ENCODE measurements around the gene SUSD5. TPM values are rescaled to one million over a fixed set of nuclear protein-coding genes. Genes with fewer than 3 reads are reported as not detected.

The SUSD5 gene
- total RNA-seq, 1 donor from 2014 or later: 2.0 TPM

DNA sequence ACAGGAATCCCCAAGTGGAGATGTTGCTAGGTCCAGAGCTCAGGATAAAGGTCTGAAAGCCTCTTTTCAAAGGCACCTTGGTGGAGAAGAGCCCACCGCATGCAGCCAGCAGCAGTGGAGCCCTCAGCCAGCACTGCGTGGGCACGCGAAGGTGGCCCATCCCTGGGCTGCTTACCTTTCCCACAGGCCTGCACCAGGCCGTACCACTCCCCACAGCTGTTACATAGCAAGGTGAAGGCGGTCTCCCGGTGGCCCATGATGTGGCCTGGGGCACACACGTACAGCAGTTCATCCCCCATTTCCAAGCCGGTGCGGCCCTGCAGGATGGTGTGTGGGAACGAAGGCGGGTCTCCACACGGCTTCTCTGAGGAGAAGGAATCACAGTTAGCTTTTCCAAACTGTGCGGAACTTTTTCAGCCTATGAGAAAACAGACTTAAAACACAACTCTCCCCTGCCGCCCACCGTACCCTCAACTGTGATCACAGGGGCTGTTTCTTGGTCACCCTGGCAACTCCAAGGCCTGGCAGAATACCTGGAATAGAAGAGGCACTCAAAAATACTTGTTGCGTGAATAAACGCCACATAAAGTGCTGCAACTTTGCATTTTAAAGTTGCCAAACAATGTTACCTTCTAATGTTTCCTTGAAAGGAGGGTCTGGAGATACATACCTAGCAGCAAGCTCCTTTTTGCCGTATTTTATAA is 43.7 kb downstream of the SUSD5 start:
- H3K9me3 Mint-ChIP-seq (ENCODE audit: unreplicated experiment): no peaks in the 10 kb centered on the region
- peaks cover 8% of the 10 kb centered on the region for H3K36me3 Mint-ChIP-seq (ENCODE audit: unreplicated experiment)
- no peaks in the 10 kb centered on the region for H3K4me1 Mint-ChIP-seq (ENCODE audit: low read depth, unreplicated experiment)
- DNase-seq: no peak
- H3K27ac Mint-ChIP-seq (ENCODE audit: unreplicated experiment): no peak overlapping the region
- no peaks in the 10 kb centered on the region for H3K27me3 Mint-ChIP-seq (ENCODE audit: unreplicated experiment)
- H3K4me3 Mint-ChIP-seq (ENCODE audit: unreplicated experiment): no peak overlapping the region
- TF ChIP-seq, protein P1, sequence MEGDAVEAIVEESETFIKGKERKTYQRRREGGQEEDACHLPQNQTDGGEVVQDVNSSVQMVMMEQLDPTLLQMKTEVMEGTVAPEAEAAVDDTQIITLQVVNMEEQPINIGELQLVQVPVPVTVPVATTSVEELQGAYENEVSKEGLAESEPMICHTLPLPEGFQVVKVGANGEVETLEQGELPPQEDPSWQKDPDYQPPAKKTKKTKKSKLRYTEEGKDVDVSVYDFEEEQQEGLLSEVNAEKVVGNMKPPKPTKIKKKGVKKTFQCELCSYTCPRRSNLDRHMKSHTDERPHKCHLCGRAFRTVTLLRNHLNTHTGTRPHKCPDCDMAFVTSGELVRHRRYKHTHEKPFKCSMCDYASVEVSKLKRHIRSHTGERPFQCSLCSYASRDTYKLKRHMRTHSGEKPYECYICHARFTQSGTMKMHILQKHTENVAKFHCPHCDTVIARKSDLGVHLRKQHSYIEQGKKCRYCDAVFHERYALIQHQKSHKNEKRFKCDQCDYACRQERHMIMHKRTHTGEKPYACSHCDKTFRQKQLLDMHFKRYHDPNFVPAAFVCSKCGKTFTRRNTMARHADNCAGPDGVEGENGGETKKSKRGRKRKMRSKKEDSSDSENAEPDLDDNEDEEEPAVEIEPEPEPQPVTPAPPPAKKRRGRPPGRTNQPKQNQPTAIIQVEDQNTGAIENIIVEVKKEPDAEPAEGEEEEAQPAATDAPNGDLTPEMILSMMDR (IDR thresholded peaks at IDR 0.05; ENCODE audit: partially characterized antibody, unreplicated experiment): no peak

DNA sequence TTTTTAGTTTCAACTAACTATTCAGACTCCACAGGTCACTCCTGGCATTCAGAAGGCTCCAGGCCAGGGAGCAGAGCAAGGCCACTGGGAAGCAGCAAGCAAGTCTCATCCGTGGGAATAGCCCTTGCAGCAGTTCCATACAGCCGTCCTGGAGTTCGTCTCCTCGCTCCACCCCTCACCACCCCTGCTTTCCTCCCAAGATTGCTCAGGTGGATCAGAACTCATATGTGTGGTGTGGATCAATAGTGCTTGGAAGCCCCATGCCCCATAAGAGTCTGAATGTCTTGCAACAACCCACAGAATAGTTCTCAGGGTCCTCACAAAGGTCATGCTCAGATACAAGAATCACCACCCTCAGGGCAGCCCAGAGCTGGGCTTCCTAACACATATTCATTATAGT is 44.5 kb downstream of the SUSD5 start:
- H3K36me3 Mint-ChIP-seq (ENCODE audit: unreplicated experiment): peaks cover 2% of the 10 kb centered on the region
- H3K4me1 Mint-ChIP-seq (ENCODE audit: low read depth, unreplicated experiment): no peaks in the 10 kb centered on the region
- DNase-seq: no peak
- no peak overlapping the region for H3K27ac Mint-ChIP-seq (ENCODE audit: unreplicated experiment)
- TF ChIP-seq, protein P1 (IDR thresholded peaks at IDR 0.05; ENCODE audit: partially characterized antibody, unreplicated experiment): no peak
- no peaks in the 10 kb centered on the region for H3K9me3 Mint-ChIP-seq (ENCODE audit: unreplicated experiment)
- H3K4me3 Mint-ChIP-seq (ENCODE audit: unreplicated experiment): no peak overlapping the region
- H3K27me3 Mint-ChIP-seq (ENCODE audit: unreplicated experiment): no peaks in the 10 kb centered on the region

DNA sequence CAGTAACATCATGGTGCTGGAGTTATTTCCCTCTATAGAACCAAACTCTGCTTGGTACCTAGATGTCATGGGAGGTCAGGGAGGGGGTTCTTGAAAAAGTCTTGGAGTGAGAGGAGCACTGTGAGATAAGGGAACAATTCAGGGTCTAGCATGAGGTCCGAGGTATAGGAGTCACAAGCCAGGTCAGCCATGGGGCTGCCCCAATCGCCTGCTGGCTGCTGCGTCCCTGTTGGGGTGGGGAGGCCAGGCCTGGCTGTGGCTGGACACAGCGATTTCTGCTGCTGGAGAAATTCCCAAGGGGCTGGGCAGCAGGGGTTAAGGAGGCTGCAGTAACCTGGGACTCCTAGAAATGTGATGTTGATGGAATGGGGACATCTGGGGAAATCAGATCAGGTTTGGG is 44.9 kb downstream of the SUSD5 start:
- TF ChIP-seq, protein P1 (IDR thresholded peaks at IDR 0.05; ENCODE audit: partially characterized antibody, unreplicated experiment): no peak
- no peak overlapping the region for H3K27ac Mint-ChIP-seq (ENCODE audit: unreplicated experiment)
- H3K27me3 Mint-ChIP-seq (ENCODE audit: unreplicated experiment): no peaks in the 10 kb centered on the region
- no peaks in the 10 kb centered on the region for H3K36me3 Mint-ChIP-seq (ENCODE audit: unreplicated experiment)
- no peaks in the 10 kb centered on the region for H3K9me3 Mint-ChIP-seq (ENCODE audit: unreplicated experiment)
- DNase-seq: no peak
- no peaks in the 10 kb centered on the region for H3K4me1 Mint-ChIP-seq (ENCODE audit: low read depth, unreplicated experiment)
- H3K4me3 Mint-ChIP-seq (ENCODE audit: unreplicated experiment): no peak overlapping the region

DNA sequence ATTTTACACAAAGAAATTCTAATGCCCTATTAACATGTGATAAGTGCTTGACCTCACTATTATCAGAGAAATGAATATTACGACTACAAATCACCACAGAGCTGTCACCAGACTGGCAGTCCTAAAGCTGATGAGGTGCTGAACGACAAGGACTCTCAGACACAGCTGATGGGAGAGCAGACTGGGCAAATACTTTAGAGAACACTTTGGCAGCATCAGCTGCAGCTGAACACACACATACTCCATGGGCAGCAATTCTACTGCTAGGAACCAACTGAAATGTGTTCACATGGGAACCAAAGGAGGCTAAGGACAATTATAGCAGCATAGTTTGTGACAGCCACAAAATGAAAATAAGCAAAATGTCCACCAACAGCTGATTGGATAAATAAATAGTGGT is 45.5 kb downstream of the SUSD5 start:
- Mint-ChIP-seq H3K4me3 (ENCODE audit: unreplicated experiment) (no peak overlapping the region), H3K36me3 (ENCODE audit: unreplicated experiment) (no peaks in the 10 kb centered on the region), H3K27ac (ENCODE audit: unreplicated experiment) (no peak overlapping the region), H3K27me3 (ENCODE audit: unreplicated experiment) (no peaks in the 10 kb centered on the region), H3K4me1 (ENCODE audit: low read depth, unreplicated experiment) (no peaks in the 10 kb centered on the region), H3K9me3 (ENCODE audit: unreplicated experiment) (no peaks in the 10 kb centered on the region)
- DNase-seq: no peak
- TF ChIP-seq, protein P1 (IDR thresholded peaks at IDR 0.05; ENCODE audit: partially characterized antibody, unreplicated experiment): no peak

DNA sequence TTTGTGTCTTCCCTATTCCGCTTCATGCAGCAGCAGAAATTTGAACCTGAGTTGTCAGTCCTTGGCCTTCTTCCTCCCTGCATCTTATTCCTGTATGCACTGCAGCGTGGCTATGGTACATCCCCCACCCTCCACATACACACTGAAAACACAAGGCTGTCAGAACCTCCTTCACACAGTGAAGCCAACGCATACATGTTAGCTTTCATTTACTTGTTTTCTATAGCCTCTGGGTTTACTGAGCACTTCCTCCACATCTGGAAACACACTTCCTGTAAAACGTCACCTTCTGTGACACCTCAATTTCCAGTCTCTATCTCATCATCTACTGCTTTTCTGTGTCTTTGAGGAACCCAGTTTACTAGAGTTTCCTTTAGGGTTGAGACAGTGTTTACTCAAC is 47.0 kb downstream of the SUSD5 start:
- DNase-seq: no peak
- no peak overlapping the region for H3K4me3 Mint-ChIP-seq (ENCODE audit: unreplicated experiment)
- H3K9me3 Mint-ChIP-seq (ENCODE audit: unreplicated experiment): no peaks in the 10 kb centered on the region
- no peaks in the 10 kb centered on the region for H3K4me1 Mint-ChIP-seq (ENCODE audit: low read depth, unreplicated experiment)
- no peak overlapping the region for H3K27ac Mint-ChIP-seq (ENCODE audit: unreplicated experiment)
- no peaks in the 10 kb centered on the region for H3K36me3 Mint-ChIP-seq (ENCODE audit: unreplicated experiment)
- TF ChIP-seq, protein P1 (IDR thresholded peaks at IDR 0.05; ENCODE audit: partially characterized antibody, unreplicated experiment): no peak
- no peaks in the 10 kb centered on the region for H3K27me3 Mint-ChIP-seq (ENCODE audit: unreplicated experiment)

All from glutamatergic neuron (in vitro differentiated cells).